SK-N-SH (cell line): Measurements from ENCODE around the gene RBM19.

Source experiments
- CHD2 ChIP-seq: fragments of 150-350 bp; IDR thresholded peaks from 2 replicates; pipeline ENCODE4 v1.6.1; 2018; ENCODE audit warnings: low read length; ENCODE audit not compliant: partially characterized antibody
- CTCF ChIP-seq: fragments of 200-600 bp; sonication (generic); IDR thresholded peaks from 2 replicates; pipeline ENCODE4 v1.6.1; 2017; ENCODE audit warnings: antibody characterized with exemption, mild to moderate bottlenecking, moderate library complexity
- EP300 ChIP-seq, 2 experiments: IDR thresholded peaks; 2 replicates each; pipeline versions ENCODE4 v1.4.0 to v1.6.1; 2012; ENCODE audit warnings: borderline replicate concordance in 1 of 2, low read depth in 1 of 2, low read length in 1 of 2
- EZH2phosphoT487 ChIP-seq: fragments of 200-600 bp; sonication (generic); IDR thresholded peaks from 2 replicates; pipeline ENCODE4 v1.6.1; 2017; ENCODE audit warnings: low read depth, mixed run types, mild to moderate bottlenecking, antibody characterized with exemption, moderate library complexity, borderline replicate concordance
- FOXJ3 ChIP-seq: sonication (generic); formaldehyde crosslinking; IDR thresholded peaks from 2 replicates; pipeline ENCODE4 v1.5.1; 2020; ENCODE audit warnings: mild to moderate bottlenecking, missing genetic modification reagents
- JUND ChIP-seq: IDR thresholded peaks from 2 replicates; pipeline ENCODE4 v1.4.0; 2012
- NFIC ChIP-seq: IDR thresholded peaks from 2 replicates; pipeline ENCODE4 v1.4.0; 2012; ENCODE audit warnings: borderline replicate concordance
- POLR2AphosphoS5 ChIP-seq: IDR thresholded peaks from 2 replicates; pipeline ENCODE4 v1.6.1; 2012; ENCODE audit warnings: low read depth, low read length
- RAD21 ChIP-seq: IDR thresholded peaks from 2 replicates; pipeline ENCODE4 v1.6.1; 2012; ENCODE audit warnings: mild to moderate bottlenecking, low read length
- RFX5 ChIP-seq: IDR thresholded peaks from 2 replicates; pipeline ENCODE4 v1.6.1; 2012; ENCODE audit warnings: mild to moderate bottlenecking, improper control_type of control experiment, low read length
- RXRA ChIP-seq: IDR thresholded peaks from 2 replicates; pipeline ENCODE4 v1.4.0; 2012; ENCODE audit warnings: low read depth, mild to moderate bottlenecking, borderline replicate concordance
- SMC3 ChIP-seq: IDR thresholded peaks from 2 replicates; pipeline ENCODE4 v1.6.1; 2012; ENCODE audit warnings: low read depth, low read length, improper control_type of control experiment
- TF ChIP-seq, protein P1 (sequence below): IDR thresholded peaks from 2 replicates; pipeline ENCODE4 v1.6.1; 2012; ENCODE audit warnings: mild to moderate bottlenecking, low read depth, low read length, moderate library complexity

- TF ChIP-seq CTCF (no peak), FOXJ3 (CRISPR knock-in tag) (no peak), POLR2AphosphoS5 (no peak), EP300 (IDR thresholded peaks at IDR 0.05; ENCODE audit: borderline replicate concordance in 1 of 2, low read depth in 1 of 2, low read length in 1 of 2) (no peak), RFX5 (no peak), CHD2 (no peak), SMC3 (no peak), JUND (no peak), RXRA (no peak), EZH2phosphoT487 (no peak), RAD21 (no peak), NFIC (no peak)
- TF ChIP-seq, protein P1, sequence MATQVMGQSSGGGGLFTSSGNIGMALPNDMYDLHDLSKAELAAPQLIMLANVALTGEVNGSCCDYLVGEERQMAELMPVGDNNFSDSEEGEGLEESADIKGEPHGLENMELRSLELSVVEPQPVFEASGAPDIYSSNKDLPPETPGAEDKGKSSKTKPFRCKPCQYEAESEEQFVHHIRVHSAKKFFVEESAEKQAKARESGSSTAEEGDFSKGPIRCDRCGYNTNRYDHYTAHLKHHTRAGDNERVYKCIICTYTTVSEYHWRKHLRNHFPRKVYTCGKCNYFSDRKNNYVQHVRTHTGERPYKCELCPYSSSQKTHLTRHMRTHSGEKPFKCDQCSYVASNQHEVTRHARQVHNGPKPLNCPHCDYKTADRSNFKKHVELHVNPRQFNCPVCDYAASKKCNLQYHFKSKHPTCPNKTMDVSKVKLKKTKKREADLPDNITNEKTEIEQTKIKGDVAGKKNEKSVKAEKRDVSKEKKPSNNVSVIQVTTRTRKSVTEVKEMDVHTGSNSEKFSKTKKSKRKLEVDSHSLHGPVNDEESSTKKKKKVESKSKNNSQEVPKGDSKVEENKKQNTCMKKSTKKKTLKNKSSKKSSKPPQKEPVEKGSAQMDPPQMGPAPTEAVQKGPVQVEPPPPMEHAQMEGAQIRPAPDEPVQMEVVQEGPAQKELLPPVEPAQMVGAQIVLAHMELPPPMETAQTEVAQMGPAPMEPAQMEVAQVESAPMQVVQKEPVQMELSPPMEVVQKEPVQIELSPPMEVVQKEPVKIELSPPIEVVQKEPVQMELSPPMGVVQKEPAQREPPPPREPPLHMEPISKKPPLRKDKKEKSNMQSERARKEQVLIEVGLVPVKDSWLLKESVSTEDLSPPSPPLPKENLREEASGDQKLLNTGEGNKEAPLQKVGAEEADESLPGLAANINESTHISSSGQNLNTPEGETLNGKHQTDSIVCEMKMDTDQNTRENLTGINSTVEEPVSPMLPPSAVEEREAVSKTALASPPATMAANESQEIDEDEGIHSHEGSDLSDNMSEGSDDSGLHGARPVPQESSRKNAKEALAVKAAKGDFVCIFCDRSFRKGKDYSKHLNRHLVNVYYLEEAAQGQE: no peak
Measured at GRCh38 chr12:114000861-114001260, 34.7 kb upstream of the RBM19 start.
